GM23248 (cell line): ENCODE measurements around the gene ACAP3. TPM values are rescaled to one million over a fixed set of nuclear protein-coding genes. Genes with fewer than 3 reads are reported as not detected.

Experiments used
- DNase-seq: peaks from one replicate; pipeline ENCODE4 v3.0.0-alpha.2; 2015
- H2AFZ ChIP-seq: fragments of 200-600 bp; sonication (generic); 2 replicates; pipeline ENCODE4 v1.6.1; 2016; ENCODE audit warnings: antibody characterized with exemption
- H3F3A ChIP-seq: fragments of 200-600 bp; sonication (generic); 2 replicates; pipeline ENCODE4 v1.6.1; 2016; ENCODE audit warnings: mild to moderate bottlenecking, antibody characterized with exemption, mixed run types; ENCODE audit not compliant: insufficient read depth
- H3K27ac ChIP-seq: fragments of 200-600 bp; sonication (generic); 2 replicates; pipeline ENCODE4 v1.5.1; 2016; ENCODE audit warnings: mild to moderate bottlenecking
- H3K27me3 ChIP-seq: fragments of 200-600 bp; sonication (generic); replicated peaks from 2 replicates; pipeline ENCODE4 v1.6.1; 2016; ENCODE audit warnings: mild to moderate bottlenecking; ENCODE audit not compliant: insufficient read depth
- H3K36me3 ChIP-seq: fragments of 200-600 bp; sonication (generic); 2 replicates; pipeline ENCODE4 v1.6.1; 2016; ENCODE audit warnings: low read depth, mild to moderate bottlenecking
- H3K4me1 ChIP-seq: fragments of 200-600 bp; sonication (generic); 2 replicates; pipeline ENCODE4 v1.6.1; 2016; ENCODE audit warnings: mild to moderate bottlenecking; ENCODE audit not compliant: insufficient read depth
- H3K4me2 ChIP-seq: fragments of 200-600 bp; sonication (generic); one replicate; pipeline ENCODE4 v1.6.1; 2016; ENCODE audit warnings: mild to moderate bottlenecking; ENCODE audit not compliant: unreplicated experiment
- H3K4me3 ChIP-seq: fragments of 200-600 bp; sonication (generic); 2 replicates; pipeline ENCODE4 v1.5.1; 2016; ENCODE audit warnings: mild to moderate bottlenecking
- H3K79me2 ChIP-seq: fragments of 200-600 bp; sonication (generic); 2 replicates; pipeline ENCODE4 v1.6.1; 2016; ENCODE audit warnings: mild to moderate bottlenecking; ENCODE audit not compliant: insufficient read depth
- H3K9ac ChIP-seq: fragments of 200-600 bp; sonication (generic); 2 replicates; pipeline ENCODE4 v1.6.1; 2016; ENCODE audit warnings: mild to moderate bottlenecking
- H3K9me2 ChIP-seq: fragments of 200-600 bp; sonication (generic); 2 replicates; pipeline ENCODE4 v1.6.1; 2016; ENCODE audit warnings: mixed run types, mild to moderate bottlenecking, moderate library complexity; ENCODE audit not compliant: insufficient read depth
- H3K9me3 ChIP-seq: fragments of 200-600 bp; sonication (generic); one replicate; pipeline ENCODE4 v1.6.1; 2017; ENCODE audit warnings: low read depth
- H4K20me1 ChIP-seq: fragments of 200-600 bp; sonication (generic); 2 replicates; pipeline ENCODE4 v1.6.0; 2016; ENCODE audit not compliant: insufficient read depth
- EZH2 ChIP-seq: fragments of 200-600 bp; sonication (generic); IDR thresholded peaks from 2 replicates; pipeline ENCODE4 v1.6.1; 2018; ENCODE audit warnings: antibody characterized with exemption, mild to moderate bottlenecking; ENCODE audit not compliant: insufficient read depth, poor library complexity, severe bottlenecking
- EZH2phosphoT487 ChIP-seq: fragments of 200-600 bp; sonication (generic); IDR thresholded peaks from 2 replicates; pipeline ENCODE4 v1.6.1; 2018; ENCODE audit warnings: antibody characterized with exemption, moderate library complexity, mild to moderate bottlenecking, low read depth; ENCODE audit not compliant: insufficient read depth
- WGBS, 2 experiments: methylation state at CpG; one replicate each; pipeline ENCODE4 v1.1.6; 2015 to 2017; ENCODE audit warnings: low lambda C conversion rate in 2 of 2, low coverage in 1 of 2; ENCODE audit errors: missing lambda C conversion rate in 2 of 2; 5-methylcytosine and 5-hydroxymethylcytosine counted together
- in situ Hi-C: fragments of 300-500 bp; cut with MboI; formaldehyde crosslinking; loops from 2 replicates; pipeline ENCODE4 v1.15.0; 2020
- polyA plus RNA-seq: library from polyadenylated mRNA; unstranded; fragments of >200 nt; fragmentation: Nextera tagmentation; extraction: Ambion mirVana; gene quantifications from 2 replicates; pipeline ENCODE4 v1.2.1, GENCODE V29; 2016
- total RNA-seq: library from RNA; depleted of rRNA; stranded (reverse); fragments of >200 nt; shearing (Covaris generic); gene quantifications from 2 replicates; pipeline ENCODE4 v1.2.3, GENCODE V29; 2014

Gene ACAP3
- total and polyA plus RNA-seq, 2 experiments from 2014 or later, result 11.8 to 68.0 TPM

GRCh38 chr1:1338278-1338677 lies 30.5 kb upstream of the ACAP3 start:
- Histone ChIP-seq H3K4me3 (no peak overlapping the region), H3K27me3 (no peaks in the 10 kb centered on the region), H3K4me1 (no peaks in the 10 kb centered on the region), H2AFZ (no peak overlapping the region), H3K27ac (no peak overlapping the region), H3K9me2 (no peaks in the 10 kb centered on the region), H3K9me3 (no peaks in the 10 kb centered on the region), H3K36me3 (no peaks in the 10 kb centered on the region; the same call in 1 of the 2 replicates), H3K79me2 (peaks cover 23% of the 10 kb centered on the region), H3F3A (no peaks in the 10 kb centered on the region), H4K20me1 (no peaks in the 10 kb centered on the region), H3K4me2 (no peak overlapping the region), H3K9ac (no peak overlapping the region)
- DNase-seq, result no peak
- in situ Hi-C loops, result no loop called here
- 95 to 97% methylated on average over 26 to 36 of the region's 36 CpGs for WGBS, 2 experiments
- TF ChIP-seq EZH2phosphoT487 (no peak), EZH2 (no peak)

DNA sequence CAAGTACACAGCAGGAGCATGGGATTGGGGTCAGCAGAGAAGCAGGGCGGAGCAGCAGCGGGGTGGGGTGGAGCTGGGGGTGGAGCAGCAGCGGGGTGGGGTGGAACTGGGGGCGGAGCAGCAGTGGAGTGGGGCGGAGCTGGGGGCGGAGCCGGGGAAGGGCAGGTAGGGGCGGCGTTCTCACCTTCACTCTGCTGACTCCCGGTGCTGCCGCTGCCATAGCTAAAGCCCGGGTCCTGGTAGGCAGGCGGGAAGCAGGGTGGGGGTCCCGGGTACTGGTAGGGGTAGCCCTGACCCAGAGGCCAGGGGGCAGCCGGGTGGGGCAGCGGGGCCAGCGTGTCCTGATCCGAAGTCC lies 30.0 kb upstream of the ACAP3 start:
- WGBS, 2 experiments, result 94 to 95% methylated on average over 7 to 18 of the region's 18 CpGs
- in situ Hi-C loops, result no loop called here
- TF ChIP-seq EZH2phosphoT487, result no peak
- TF ChIP-seq EZH2, result no peak

DNA sequence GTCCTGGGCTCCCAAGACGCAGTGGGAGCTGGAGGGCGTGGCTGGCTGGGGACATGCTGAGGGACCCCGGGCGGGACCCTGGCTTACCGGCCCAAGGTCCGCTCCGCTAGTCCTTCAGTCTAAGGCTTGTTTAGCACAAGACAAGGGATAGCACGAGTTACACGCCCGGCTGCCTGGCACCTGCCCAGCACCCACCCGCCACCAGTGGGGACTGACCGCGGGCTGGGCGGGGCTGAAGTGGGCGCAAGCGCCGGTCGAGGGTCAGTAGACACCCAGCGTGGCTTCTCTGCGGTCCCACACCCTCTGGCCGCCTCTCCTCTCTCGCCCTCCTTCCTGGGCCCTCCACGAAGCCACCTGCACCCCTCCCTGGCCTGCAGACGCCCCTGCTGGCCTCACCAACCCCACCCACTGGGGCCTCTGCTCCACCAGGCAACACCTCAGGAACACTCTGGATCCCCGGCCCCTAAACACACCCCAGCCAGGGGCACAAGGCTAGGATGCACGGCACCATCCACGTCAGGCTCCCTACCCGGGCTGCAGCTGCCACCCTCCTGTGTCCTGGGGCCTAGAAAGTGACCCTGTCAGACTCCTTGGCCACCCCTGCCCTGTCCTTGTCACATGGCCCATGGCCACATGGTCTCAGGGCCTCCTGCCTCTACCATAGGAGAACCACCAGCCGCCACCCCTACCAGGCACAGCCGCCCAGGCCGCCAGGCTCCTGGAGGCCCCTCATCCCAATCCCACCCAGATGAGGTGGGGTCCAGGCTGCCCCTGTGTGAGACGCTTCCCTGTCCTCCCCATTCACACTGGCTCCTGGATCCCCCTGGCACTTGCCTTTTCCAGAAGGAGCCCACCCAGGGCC lies 29.4 kb upstream of the ACAP3 start:
- Histone ChIP-seq H3K36me3 (no peaks in the 10 kb centered on the region; the same call in 1 of the 2 replicates), H2AFZ (no peak overlapping the region), H4K20me1 (no peaks in the 10 kb centered on the region), H3K4me3 (no peak overlapping the region), H3K4me1 (no peaks in the 10 kb centered on the region), H3K27ac (no peak overlapping the region), H3K4me2 (no peak overlapping the region), H3F3A (no peaks in the 10 kb centered on the region), H3K79me2 (peaks cover 13% of the 10 kb centered on the region; the same call in 1 of the 2 replicates), H3K27me3 (no peaks in the 10 kb centered on the region), H3K9me2 (no peaks in the 10 kb centered on the region), H3K9ac (no peak overlapping the region), H3K9me3 (no peaks in the 10 kb centered on the region)
- no peak for DNase-seq
- in situ Hi-C loops, result no loop called here
- TF ChIP-seq EZH2, result no peak
- TF ChIP-seq EZH2phosphoT487, result no peak
- whole genome bisulfite sequencing, 2 experiments, result 95 to 96% methylated on average over 26 to 31 of the region's 32 CpGs

More for the DNA sequence above, 30.0 kb upstream of the ACAP3 start:
- no peaks in the 10 kb centered on the region for H3K9me2 ChIP-seq
- H3K9me3 ChIP-seq, result no peaks in the 10 kb centered on the region
- no peaks in the 10 kb centered on the region for H3K4me1 ChIP-seq
- no peak overlapping the region for H3K27ac ChIP-seq
- no peak overlapping the region for H3K9ac ChIP-seq
- peaks cover 18% of the 10 kb centered on the region; the same call in 1 of the 2 replicates for H3K79me2 ChIP-seq
- no peaks in the 10 kb centered on the region for H3F3A ChIP-seq
- DNase-seq, result no peak
- H3K27me3 ChIP-seq, result no peaks in the 10 kb centered on the region
- H2AFZ ChIP-seq, result no peak overlapping the region
- H3K4me2 ChIP-seq, result no peak overlapping the region
- no peak overlapping the region for H3K4me3 ChIP-seq
- H4K20me1 ChIP-seq, result no peaks in the 10 kb centered on the region
- H3K36me3 ChIP-seq, result no peaks in the 10 kb centered on the region; the same call in 1 of the 2 replicates

- Histone ChIP-seq H3K27ac (no peak overlapping the region), H3K79me2 (peaks cover 8% of the 10 kb centered on the region; the same call in 1 of the 2 replicates), H3K9ac (no peak overlapping the region), H3K27me3 (no peaks in the 10 kb centered on the region), H3K36me3 (no peaks in the 10 kb centered on the region; the same call in 1 of the 2 replicates), H3K9me3 (no peaks in the 10 kb centered on the region), H3K4me3 (no peak overlapping the region), H4K20me1 (no peaks in the 10 kb centered on the region), H2AFZ (no peak overlapping the region), H3K4me2 (no peak overlapping the region), H3K9me2 (no peaks in the 10 kb centered on the region), H3K4me1 (peaks cover under 1% of the 10 kb centered on the region), H3F3A (no peaks in the 10 kb centered on the region)
- TF ChIP-seq EZH2phosphoT487 (no peak), EZH2 (no peak)
- WGBS, 2 experiments, result 96 to 97% methylated on average over 17 to 26 of the region's 26 CpGs
- DNase-seq, result no peak
- in situ Hi-C loops, result no loop called here
Measured at GRCh38 chr1:1336446-1336845, 28.7 kb upstream of the ACAP3 start.
